Right lobe of liver (tissue), 6 donors: ENCODE data around the gene TM9SF3. TPM values are rescaled to one million over a fixed set of nuclear protein-coding genes. Genes with fewer than 3 reads are reported as not detected.

Experiments used
- ATAC-seq, 4 donors: fragments of 200-7000 bp; cut with Tn5 transposase; one replicate each; pipeline ENCODE4 v1.9.1; 2020; ENCODE audit warnings: mild to moderate bottlenecking in 4 of 4, moderate library complexity in 4 of 4
- DNase-seq, 3 donors: peaks; one replicate each; pipeline ENCODE4 v3.0.0-alpha.2; 2020
- H3K27ac ChIP-seq, 3 donors: fragments of 200-600 bp; one replicate each; pipeline ENCODE4 v1.8.0; 2022
- H3K27me3 ChIP-seq, 2 donors: fragments of 200-600 bp; one replicate each; pipeline ENCODE4 v1.8.0; 2022
- H3K36me3 ChIP-seq, 4 donors: fragments of 200-600 bp; sonication (generic) in 1 of 4; one replicate each; pipeline versions ENCODE4 v1.5.1 to v1.8.0; 2017 to 2022; ENCODE audit warnings: control low read depth in 1 of 4
- H3K4me1 ChIP-seq, 4 donors: fragments of 200-600 bp; sonication (generic) in 1 of 4; one replicate each; pipeline versions ENCODE4 v1.5.1 to v1.8.0; 2017 to 2022; ENCODE audit warnings: control low read depth in 1 of 4
- H3K4me3 ChIP-seq, 3 donors: fragments of 200-600 bp; one replicate each; pipeline ENCODE4 v1.8.0; 2022
- H3K9me3 ChIP-seq, 4 donors: fragments of 200-600 bp; sonication (generic) in 1 of 4; one replicate each; pipeline versions ENCODE4 v1.5.1 to v1.8.0; 2017 to 2022; ENCODE audit warnings: control low read depth in 1 of 4
- POLR2A ChIP-seq: fragments of 450-650 bp; IDR thresholded peaks from one replicate; pipeline ENCODE4 v1.6.1; 2017; ENCODE audit warnings: antibody characterized with exemption, mild to moderate bottlenecking
- WGBS: methylation state at CpG from one replicate; pipeline ENCODE4 v1.1.6; 2018; ENCODE audit warnings: low coverage, low lambda C conversion rate; ENCODE audit not compliant: insufficient coverage; ENCODE audit errors: missing lambda C conversion rate; 5-methylcytosine and 5-hydroxymethylcytosine counted together
- intact Hi-C, 2 donors: fragments of 100-400 bp; cut with DNase I; formaldehyde crosslinking; loops; one replicate each; pipeline versions ENCODE4 v1.11.2 to v1.14.1; 2022
- total RNA-seq, 6 experiments: library from RNA; depleted of rRNA in 2 of 6; stranded (reverse); fragments of >200 nt in 2 of 6; fragmentation: NEBNext Ultra II Directional in 3 of 6; extraction: Animal tissue kit (Norgen Biotek cat#: 25700) in 3 of 6; gene quantifications; one replicate each; pipeline versions ENCODE4 v1.1.0 to v1.2.4, GENCODE V29; 2016 to 2023
- TF ChIP-seq, protein P1 (sequence below), 4 donors: fragments of 200-600 bp in 3 of 4; fragments of 450-650 bp in 1 of 4; IDR thresholded peaks; one replicate each; pipeline versions ENCODE4 v1.5.1 to v1.8.0; 2016 to 2022; ENCODE audit warnings: antibody characterized with exemption in 4 of 4, mild to moderate bottlenecking in 2 of 4
- donor health status: DM: no; HTN: yes; CAD: no.
- donor health status: DM: no; HTN: no; CAD: no.
- donor health status: DM: no; HTN: no; CAD: no.
- donor health status: DM: no; HTN: yes; CAD: no.
- donor health status: DM: no; HTN: yes; CAD: no.

The TM9SF3 gene
- total RNA-seq, 6 experiments from 2014 or later, result 45.0 to 96.6 (median 71.8) TPM

DNA sequence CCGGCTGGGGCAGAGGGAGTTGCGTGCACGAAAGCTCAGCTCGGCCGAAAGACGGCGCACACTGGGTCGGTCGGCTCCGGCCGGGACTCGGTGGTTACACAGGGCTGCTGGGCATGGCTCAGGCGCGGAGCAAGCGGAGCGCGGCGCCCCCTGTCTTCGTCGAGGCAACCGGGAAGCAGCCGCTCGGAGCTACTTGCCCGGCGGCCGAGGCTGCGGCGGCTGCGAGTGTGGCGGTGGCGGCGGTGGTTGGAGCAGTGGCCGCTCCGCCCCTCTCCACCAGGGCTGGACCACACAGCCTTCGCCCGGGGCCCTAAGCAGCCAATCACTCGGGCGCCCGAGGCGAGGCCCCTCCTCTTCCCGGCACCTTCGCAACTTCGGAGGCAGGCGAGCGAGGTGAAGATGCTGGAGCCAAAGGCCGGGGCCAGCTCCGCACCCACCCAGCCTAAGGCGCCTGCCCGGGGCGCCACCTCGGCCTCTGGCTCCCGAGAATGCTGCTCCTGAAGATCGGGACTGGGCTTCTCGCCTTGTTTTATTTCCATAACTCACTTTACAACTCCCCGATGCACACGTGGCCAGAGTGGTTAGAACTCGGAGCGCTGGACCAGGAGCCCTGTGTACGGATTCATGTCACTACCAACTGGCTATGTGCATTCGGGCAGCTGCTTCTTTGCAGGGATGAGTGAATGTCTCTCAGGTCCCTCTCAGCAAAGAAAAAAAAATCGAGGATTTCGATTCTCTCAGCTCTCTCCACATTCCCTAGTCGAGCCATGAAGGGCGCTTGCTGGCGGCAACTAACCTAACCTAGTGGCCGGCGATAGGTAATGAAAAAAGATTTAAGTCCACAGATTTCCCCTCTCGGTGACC is 72.9 kb downstream of the TM9SF3 start, which contains the start of gene TLL2:
Gene TLL2 (minus strand): TSS at position 229 of the 864 bp plus-strand sequence. CDS start 241 bp downstream, outside the sequence.
- intact Hi-C loops, result loop anchor here in 1 of 2 donors (5.0 kb wide), 1 partner anchor 117 kb away; no protein-coding TSS in a partner anchor
- no peak within 1 kb of the TSS for H3K27ac ChIP-seq
- H3K36me3 ChIP-seq, result no peaks in the 10 kb centered on the region
- no peaks in the 10 kb centered on the region for H3K27me3 ChIP-seq
- peaks cover 0 to 22% (median 4%) of the 10 kb centered on the region in 4 donors for H3K4me1 ChIP-seq
- DNase-seq (peak; percentile 81 to 87 (median 87)), ATAC-seq (peak; percentile 91 to 96 (median 94))
- TF ChIP-seq, protein P1, sequence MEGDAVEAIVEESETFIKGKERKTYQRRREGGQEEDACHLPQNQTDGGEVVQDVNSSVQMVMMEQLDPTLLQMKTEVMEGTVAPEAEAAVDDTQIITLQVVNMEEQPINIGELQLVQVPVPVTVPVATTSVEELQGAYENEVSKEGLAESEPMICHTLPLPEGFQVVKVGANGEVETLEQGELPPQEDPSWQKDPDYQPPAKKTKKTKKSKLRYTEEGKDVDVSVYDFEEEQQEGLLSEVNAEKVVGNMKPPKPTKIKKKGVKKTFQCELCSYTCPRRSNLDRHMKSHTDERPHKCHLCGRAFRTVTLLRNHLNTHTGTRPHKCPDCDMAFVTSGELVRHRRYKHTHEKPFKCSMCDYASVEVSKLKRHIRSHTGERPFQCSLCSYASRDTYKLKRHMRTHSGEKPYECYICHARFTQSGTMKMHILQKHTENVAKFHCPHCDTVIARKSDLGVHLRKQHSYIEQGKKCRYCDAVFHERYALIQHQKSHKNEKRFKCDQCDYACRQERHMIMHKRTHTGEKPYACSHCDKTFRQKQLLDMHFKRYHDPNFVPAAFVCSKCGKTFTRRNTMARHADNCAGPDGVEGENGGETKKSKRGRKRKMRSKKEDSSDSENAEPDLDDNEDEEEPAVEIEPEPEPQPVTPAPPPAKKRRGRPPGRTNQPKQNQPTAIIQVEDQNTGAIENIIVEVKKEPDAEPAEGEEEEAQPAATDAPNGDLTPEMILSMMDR (IDR thresholded peaks at IDR 0.05), result peak; percentile 55 to 69 (median 62)
- TF ChIP-seq POLR2A, result no peak
- peak within 1 kb of the TSS; percentile 30 to 48 (median 40) for H3K4me3 ChIP-seq
- whole genome bisulfite sequencing, result 9% methylated on average over 18 of the region's 68 CpGs
- no peaks in the 10 kb centered on the region for H3K9me3 ChIP-seq

DNA sequence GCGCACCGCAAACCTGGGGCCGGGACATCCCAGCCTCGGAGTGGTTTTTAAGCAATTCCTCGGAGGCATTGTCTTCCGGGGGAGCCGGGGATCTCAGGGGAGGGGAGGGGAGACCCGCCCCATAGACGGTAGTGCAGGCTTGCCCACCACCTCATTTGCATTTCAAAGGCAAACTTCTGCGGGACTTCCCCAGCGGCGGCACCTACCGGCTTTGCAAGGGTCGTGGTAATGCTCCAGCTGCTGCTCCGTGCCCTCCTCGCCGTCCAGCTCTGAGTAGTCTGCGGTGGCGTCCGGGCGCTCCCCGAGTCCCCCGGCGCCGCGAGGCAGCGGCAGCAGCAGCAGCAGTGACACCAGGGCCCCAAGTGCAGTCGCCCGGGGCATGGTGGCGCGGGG is 73.5 kb downstream of the TM9SF3 start:
- TF ChIP-seq, protein P1 (IDR thresholded peaks at IDR 0.05), result no peak
- TF ChIP-seq POLR2A, result no peak
- H3K4me3 ChIP-seq, result peak overlapping the region; percentile 30 to 48 (median 40)
- H3K27ac ChIP-seq, result no peak overlapping the region
- intact Hi-C loops, result loop anchor here in 1 of 2 donors (5.0 kb wide), 1 partner anchor 116 kb away; no protein-coding TSS in a partner anchor
- H3K36me3 ChIP-seq, result no peaks in the 10 kb centered on the region
- H3K9me3 ChIP-seq, result no peaks in the 10 kb centered on the region
- WGBS, result 1% methylated on average over 14 of the region's 31 CpGs
- H3K4me1 ChIP-seq, result peaks cover 0 to 22% (median 4%) of the 10 kb centered on the region in 4 donors
- no peaks in the 10 kb centered on the region for H3K27me3 ChIP-seq
- no peak for DNase-seq
- no peak for ATAC-seq

GRCh38 chr10:96512524-96513304 is 74.1 kb downstream of the TM9SF3 start:
- H3K4me3 ChIP-seq, result peak overlapping the region; percentile 30 to 48 (median 40)
- H3K36me3 ChIP-seq, result no peaks in the 10 kb centered on the region
- DNase-seq (peak in 1 of 3 donors; percentile 29), ATAC-seq (peak in 3 of 4 donors; percentile 2 to 13 (median 11))
- H3K27ac ChIP-seq, result no peak overlapping the region
- H3K4me1 ChIP-seq, result peaks cover 0 to 22% (median 4%) of the 10 kb centered on the region in 4 donors
- WGBS, result under 1% methylated on average over 51 of the region's 65 CpGs
- H3K9me3 ChIP-seq, result no peaks in the 10 kb centered on the region
- TF ChIP-seq, protein P1 (IDR thresholded peaks at IDR 0.05), result no peak
- no peak for TF ChIP-seq POLR2A
- intact Hi-C loops, result loop anchor here in 1 of 2 donors (5.0 kb wide), 1 partner anchor 115 kb away; no protein-coding TSS in a partner anchor
- H3K27me3 ChIP-seq, result no peaks in the 10 kb centered on the region
